Osteoblast (primary cell): ENCODE data around the gene CDK9. TPM values are rescaled to one million over a fixed set of nuclear protein-coding genes. Genes with fewer than 3 reads are reported as not detected.

Source experiments
- DNase-seq: peaks from one replicate; pipeline ENCODE4 v3.0.0; 2011; ENCODE audit warnings: low spot score, mixed read lengths; ENCODE audit not compliant: insufficient read length; ENCODE audit errors: missing footprints
- H2AFZ ChIP-seq: 2 replicates; pipeline ENCODE4 v1.6.0; 2011; ENCODE audit warnings: mild to moderate bottlenecking, low read length
- H3K27ac ChIP-seq: 2 replicates; pipeline ENCODE4 v1.5.1; 2011; ENCODE audit warnings: mild to moderate bottlenecking, low read depth, low read length, moderate library complexity
- H3K27me3 ChIP-seq: 2 replicates; pipeline ENCODE4 v1.6.0; 2012; ENCODE audit warnings: mild to moderate bottlenecking, control low read depth, inconsistent platforms, low read length, moderate library complexity; ENCODE audit not compliant: insufficient read depth
- H3K36me3 ChIP-seq: 2 replicates; pipeline ENCODE4 v1.5.1; 2011; ENCODE audit warnings: mild to moderate bottlenecking, low read length, control low read depth, moderate library complexity; ENCODE audit not compliant: insufficient read depth
- H3K4me1 ChIP-seq: 2 replicates; pipeline ENCODE4 v1.5.1; 2011; ENCODE audit warnings: mild to moderate bottlenecking, low read length, control low read depth, moderate library complexity; ENCODE audit not compliant: insufficient read depth
- H3K4me2 ChIP-seq: 2 replicates; pipeline ENCODE4 v1.6.0; 2011; ENCODE audit warnings: mild to moderate bottlenecking, low read length; ENCODE audit not compliant: insufficient read depth
- H3K4me3 ChIP-seq: fragments of 200-600 bp; sonication (generic); 3 replicates; pipeline ENCODE4 v1.5.1; 2012; ENCODE audit warnings: mild to moderate bottlenecking, low read length, inconsistent platforms; ENCODE audit not compliant: insufficient read depth
- H3K79me2 ChIP-seq: 2 replicates; pipeline ENCODE4 v1.6.0; 2012; ENCODE audit warnings: mild to moderate bottlenecking, low read length, control low read depth, inconsistent platforms; ENCODE audit not compliant: insufficient read depth
- H3K9me3 ChIP-seq: 2 replicates; pipeline ENCODE4 v1.5.1; 2011; ENCODE audit warnings: low read depth, low read length, control low read depth
- H4K20me1 ChIP-seq: 2 replicates; pipeline ENCODE4 v1.6.0; 2012; ENCODE audit warnings: mild to moderate bottlenecking, low read length, control low read depth; ENCODE audit not compliant: insufficient read depth
- CTCF ChIP-seq: IDR thresholded peaks from 2 replicates; pipeline ENCODE4 v1.5.1; 2011; ENCODE audit warnings: mild to moderate bottlenecking, low read depth, low read length, moderate library complexity; ENCODE audit errors: extremely low read depth
- total RNA-seq: library from RNA; depleted of rRNA; stranded (reverse); fragments of >200 nt; gene quantifications from 2 replicates; pipeline ENCODE4 v1.2.3, GENCODE V29; 2012

CDK9 gene
- total RNA-seq, 1 donor = 56.1 TPM

GRCh38 chr9:127773981-127774380 lies 11.9 kb upstream of the CDK9 start:
- Histone ChIP-seq H3K4me2 (no peak overlapping the region), H3K4me1 (peaks cover 11% of the 10 kb centered on the region), H3K27me3 (peaks cover 4% of the 10 kb centered on the region), H2AFZ (no peak overlapping the region), H3K36me3 (no peaks in the 10 kb centered on the region), H4K20me1 (peaks cover 3% of the 10 kb centered on the region), H3K9me3 (no peaks in the 10 kb centered on the region), H3K79me2 (no peaks in the 10 kb centered on the region), H3K27ac (no peak overlapping the region), H3K4me3 (no peak overlapping the region)
- no peak for DNase-seq
- no peak for TF ChIP-seq CTCF

DNA sequence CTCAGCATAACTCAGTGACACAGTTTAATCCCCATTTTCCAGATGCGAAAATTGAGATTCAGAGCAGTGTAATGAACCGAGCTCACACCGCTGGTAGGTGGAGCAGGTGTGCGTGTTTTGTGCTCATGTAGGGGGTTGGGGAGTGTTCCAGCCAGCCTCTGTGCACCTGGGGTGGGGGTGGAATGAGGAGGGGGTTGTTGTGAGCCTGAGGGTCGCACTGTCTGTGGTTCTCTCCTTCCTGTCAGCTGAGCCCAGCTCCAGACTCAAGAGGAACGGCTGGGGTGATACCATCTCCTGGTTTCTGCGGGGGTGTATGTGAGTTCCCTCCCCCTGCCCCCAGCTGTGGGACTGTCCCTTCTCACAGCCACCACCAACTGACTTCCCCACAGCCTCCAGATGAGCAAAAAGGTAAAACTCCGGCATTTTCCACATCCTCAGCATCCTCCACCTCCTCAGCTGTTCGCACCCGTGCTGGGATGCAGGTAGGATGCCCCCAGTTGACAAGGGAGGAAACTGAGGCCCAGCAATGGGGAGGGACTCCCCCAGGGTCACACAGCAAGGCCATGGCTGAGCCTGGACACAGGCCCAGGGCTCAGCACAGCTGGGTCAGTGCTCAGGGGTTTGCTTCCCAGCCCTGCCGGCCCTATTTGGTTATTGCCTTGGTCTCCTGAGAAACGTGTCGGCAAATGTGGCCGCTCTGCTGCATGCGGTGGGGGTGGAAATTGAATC lies 9.5 kb upstream of the CDK9 start:
- H3K27ac ChIP-seq = no peak overlapping the region
- TF ChIP-seq CTCF = no peak
- H3K4me1 ChIP-seq = peaks cover 4% of the 10 kb centered on the region
- H3K27me3 ChIP-seq = peaks cover 4% of the 10 kb centered on the region
- no peaks in the 10 kb centered on the region for H4K20me1 ChIP-seq
- H3K4me3 ChIP-seq = no peak overlapping the region
- peak; percentile 52 for DNase-seq
- no peaks in the 10 kb centered on the region for H3K79me2 ChIP-seq
- H2AFZ ChIP-seq = no peak overlapping the region
- H3K9me3 ChIP-seq = no peaks in the 10 kb centered on the region
- H3K4me2 ChIP-seq = no peak overlapping the region
- H3K36me3 ChIP-seq = no peaks in the 10 kb centered on the region

DNA sequence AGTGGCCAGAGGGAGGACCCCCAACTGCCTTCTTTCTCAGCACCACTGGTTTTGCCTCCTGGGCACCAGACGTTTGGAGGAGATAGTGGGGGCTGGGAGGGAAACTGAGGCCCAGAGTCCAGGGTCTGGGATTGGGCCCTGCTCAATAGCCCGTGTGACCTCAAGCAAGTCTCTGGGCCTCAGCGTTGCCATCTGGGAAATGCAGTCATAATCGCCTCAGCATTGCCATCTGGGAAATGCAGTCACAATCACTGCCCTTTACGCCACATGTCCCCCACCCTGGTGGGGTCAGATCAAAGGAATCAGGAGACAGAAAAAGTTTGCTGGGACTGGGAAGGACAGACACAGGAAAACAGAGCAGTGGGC lies 8.9 kb upstream of the CDK9 start:
- no peaks in the 10 kb centered on the region for H4K20me1 ChIP-seq

More for the DNA sequence above, 8.9 kb upstream of the CDK9 start:
- H2AFZ ChIP-seq = no peak overlapping the region
- peaks cover 4% of the 10 kb centered on the region for H3K27me3 ChIP-seq
- H3K79me2 ChIP-seq = no peaks in the 10 kb centered on the region
- TF ChIP-seq CTCF = no peak
- H3K4me1 ChIP-seq = no peaks in the 10 kb centered on the region
- H3K9me3 ChIP-seq = no peaks in the 10 kb centered on the region
- DNase-seq = no peak
- H3K4me2 ChIP-seq = no peak overlapping the region
- H3K4me3 ChIP-seq = no peak overlapping the region
- no peaks in the 10 kb centered on the region for H3K36me3 ChIP-seq
- H3K27ac ChIP-seq = no peak overlapping the region
